ENCODE data around the gene PSPN.

The PSPN gene

DNA sequence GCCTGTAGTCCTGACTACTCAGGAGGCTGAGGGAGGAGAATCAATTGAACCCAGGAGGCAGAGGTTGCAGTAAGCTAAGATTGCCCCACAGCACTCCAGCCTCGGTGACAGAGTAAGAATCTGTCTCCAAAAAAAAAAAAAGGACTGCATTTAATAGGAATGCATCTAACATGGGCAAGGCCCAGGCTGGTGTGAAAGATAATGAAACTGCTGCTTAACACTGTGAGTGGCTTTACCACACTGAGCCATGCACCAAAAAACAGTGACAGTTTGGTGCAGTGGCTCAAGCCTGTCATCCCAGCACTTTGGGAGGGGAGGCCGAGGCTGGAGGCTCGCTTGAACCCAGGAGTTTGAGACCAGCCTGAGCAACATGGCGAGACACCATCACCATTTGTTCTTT is 8.6 kb upstream of the PSPN start:
- H3K27ac ChIP-seq, result no peak overlapping the region
- no peak for TF ChIP-seq ZFX (IDR thresholded peaks at IDR 0.05; ENCODE audit: borderline replicate concordance)
- TF ChIP-seq, protein P1, sequence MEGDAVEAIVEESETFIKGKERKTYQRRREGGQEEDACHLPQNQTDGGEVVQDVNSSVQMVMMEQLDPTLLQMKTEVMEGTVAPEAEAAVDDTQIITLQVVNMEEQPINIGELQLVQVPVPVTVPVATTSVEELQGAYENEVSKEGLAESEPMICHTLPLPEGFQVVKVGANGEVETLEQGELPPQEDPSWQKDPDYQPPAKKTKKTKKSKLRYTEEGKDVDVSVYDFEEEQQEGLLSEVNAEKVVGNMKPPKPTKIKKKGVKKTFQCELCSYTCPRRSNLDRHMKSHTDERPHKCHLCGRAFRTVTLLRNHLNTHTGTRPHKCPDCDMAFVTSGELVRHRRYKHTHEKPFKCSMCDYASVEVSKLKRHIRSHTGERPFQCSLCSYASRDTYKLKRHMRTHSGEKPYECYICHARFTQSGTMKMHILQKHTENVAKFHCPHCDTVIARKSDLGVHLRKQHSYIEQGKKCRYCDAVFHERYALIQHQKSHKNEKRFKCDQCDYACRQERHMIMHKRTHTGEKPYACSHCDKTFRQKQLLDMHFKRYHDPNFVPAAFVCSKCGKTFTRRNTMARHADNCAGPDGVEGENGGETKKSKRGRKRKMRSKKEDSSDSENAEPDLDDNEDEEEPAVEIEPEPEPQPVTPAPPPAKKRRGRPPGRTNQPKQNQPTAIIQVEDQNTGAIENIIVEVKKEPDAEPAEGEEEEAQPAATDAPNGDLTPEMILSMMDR (IDR thresholded peaks at IDR 0.05), result no peak

GRCh38 chr19:6383188-6383587 is 7.5 kb upstream of the PSPN start:
- TF ChIP-seq ZFX (IDR thresholded peaks at IDR 0.05; ENCODE audit: borderline replicate concordance), result no peak
- TF ChIP-seq, protein P1 (IDR thresholded peaks at IDR 0.05), result no peak
- no peak overlapping the region for H3K27ac ChIP-seq

- TF ChIP-seq ZFX (IDR thresholded peaks at IDR 0.05; ENCODE audit: borderline replicate concordance), result no peak
- TF ChIP-seq, protein P1 (IDR thresholded peaks at IDR 0.05), result no peak
- H3K27ac ChIP-seq, result no peak overlapping the region
Observed at GRCh38 chr19:6381030-6381750, 5.5 kb upstream of the PSPN start.

GRCh38 chr19:6379744-6380143 is 4.0 kb upstream of the PSPN start:
- TF ChIP-seq ZFX (IDR thresholded peaks at IDR 0.05; ENCODE audit: borderline replicate concordance), result no peak
- TF ChIP-seq, protein P1 (IDR thresholded peaks at IDR 0.05), result no peak
- no peak overlapping the region for H3K27ac ChIP-seq

GRCh38 chr19:6378486-6378885 is 2.8 kb upstream of the PSPN start:
- TF ChIP-seq, protein P1 (IDR thresholded peaks at IDR 0.05), result no peak
- no peak for TF ChIP-seq ZFX (IDR thresholded peaks at IDR 0.05; ENCODE audit: borderline replicate concordance)
- H3K27ac ChIP-seq, result no peak overlapping the region

GRCh38 chr19:6378041-6378440 is 2.3 kb upstream of the PSPN start:
- TF ChIP-seq ZFX (IDR thresholded peaks at IDR 0.05; ENCODE audit: borderline replicate concordance), result no peak
- TF ChIP-seq, protein P1 (IDR thresholded peaks at IDR 0.05), result no peak
- no peak overlapping the region for H3K27ac ChIP-seq

GRCh38 chr19:6376512-6377190 is 918 bp upstream of the PSPN start:
- TF ChIP-seq ZFX (IDR thresholded peaks at IDR 0.05; ENCODE audit: borderline replicate concordance), result no peak
- no peak overlapping the region for H3K27ac ChIP-seq

Measured in 22Rv1 (cell line).